Measurements from ENCODE around the gene DNAH17. TPM values are rescaled to one million over a fixed set of nuclear protein-coding genes. Genes with fewer than 3 reads are reported as not detected.
A peak's percentile ranks its signal among the peaks of the same experiment; 100 is the strongest.

The DNAH17 gene
- total RNA-seq, 1 donor from 2014 or later = not detected

DNA sequence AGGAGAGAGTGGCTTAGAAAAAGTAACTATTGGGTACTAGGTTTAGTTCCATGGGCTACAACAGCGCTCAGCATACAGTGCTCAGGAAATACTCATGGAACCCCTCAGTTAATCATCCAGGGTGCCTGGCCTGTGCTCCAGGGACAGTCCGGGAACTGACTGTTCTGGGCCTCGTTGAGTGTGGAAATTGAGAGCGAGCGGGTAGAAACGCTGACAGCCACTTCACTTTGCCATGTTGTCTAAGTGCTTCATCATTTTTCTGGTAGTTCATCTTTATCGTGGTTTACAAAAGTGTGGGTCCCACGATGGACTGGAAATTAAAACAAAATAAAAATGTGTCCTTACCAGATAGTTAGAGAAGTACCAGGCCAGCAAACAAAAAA, 31.6 kb upstream of the DNAH17 start:
- peaks cover 10% of the 10 kb centered on the region for H3F3A ChIP-seq (ENCODE audit: low read depth)
- H3K4me2 ChIP-seq = no peak overlapping the region
- peaks cover 4% of the 10 kb centered on the region for H3K27me3 ChIP-seq
- no peaks in the 10 kb centered on the region for H3K79me2 ChIP-seq (ENCODE audit: low read depth)
- TF ChIP-seq EZH2phosphoT487 (IDR thresholded peaks at IDR 0.05) (no peak), EZH2 (IDR thresholded peaks at IDR 0.05) (no peak)
- TF ChIP-seq, protein P1, sequence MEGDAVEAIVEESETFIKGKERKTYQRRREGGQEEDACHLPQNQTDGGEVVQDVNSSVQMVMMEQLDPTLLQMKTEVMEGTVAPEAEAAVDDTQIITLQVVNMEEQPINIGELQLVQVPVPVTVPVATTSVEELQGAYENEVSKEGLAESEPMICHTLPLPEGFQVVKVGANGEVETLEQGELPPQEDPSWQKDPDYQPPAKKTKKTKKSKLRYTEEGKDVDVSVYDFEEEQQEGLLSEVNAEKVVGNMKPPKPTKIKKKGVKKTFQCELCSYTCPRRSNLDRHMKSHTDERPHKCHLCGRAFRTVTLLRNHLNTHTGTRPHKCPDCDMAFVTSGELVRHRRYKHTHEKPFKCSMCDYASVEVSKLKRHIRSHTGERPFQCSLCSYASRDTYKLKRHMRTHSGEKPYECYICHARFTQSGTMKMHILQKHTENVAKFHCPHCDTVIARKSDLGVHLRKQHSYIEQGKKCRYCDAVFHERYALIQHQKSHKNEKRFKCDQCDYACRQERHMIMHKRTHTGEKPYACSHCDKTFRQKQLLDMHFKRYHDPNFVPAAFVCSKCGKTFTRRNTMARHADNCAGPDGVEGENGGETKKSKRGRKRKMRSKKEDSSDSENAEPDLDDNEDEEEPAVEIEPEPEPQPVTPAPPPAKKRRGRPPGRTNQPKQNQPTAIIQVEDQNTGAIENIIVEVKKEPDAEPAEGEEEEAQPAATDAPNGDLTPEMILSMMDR (IDR thresholded peaks at IDR 0.05) = no peak
- H3K9me3 Mint-ChIP-seq = peaks cover 2% of the 10 kb centered on the region
- H3K27me3 Mint-ChIP-seq (ENCODE audit: insufficient read depth, low read depth) = peaks cover 2% of the 10 kb centered on the region
- no peaks in the 10 kb centered on the region for H3K36me3 Mint-ChIP-seq
- H3K4me3 Mint-ChIP-seq = no peak overlapping the region
- peaks cover 11% of the 10 kb centered on the region for H3K4me1 ChIP-seq
- no peak overlapping the region for H2AFZ ChIP-seq (replicated peaks)
- H3K27ac Mint-ChIP-seq = no peak overlapping the region
- no peak overlapping the region for H3K9ac ChIP-seq
- H3K36me3 ChIP-seq = no peaks in the 10 kb centered on the region
- H3K9me3 ChIP-seq (ENCODE audit: low read depth) = no peaks in the 10 kb centered on the region
- no peaks in the 10 kb centered on the region for H4K20me1 ChIP-seq (ENCODE audit: low read depth)
- no peak for DNase-seq (ENCODE audit: low spot score)
- no peak overlapping the region for H3K4me3 ChIP-seq
- no peaks in the 10 kb centered on the region for H3K4me1 Mint-ChIP-seq
- H3K27ac ChIP-seq = no peak overlapping the region

DNA sequence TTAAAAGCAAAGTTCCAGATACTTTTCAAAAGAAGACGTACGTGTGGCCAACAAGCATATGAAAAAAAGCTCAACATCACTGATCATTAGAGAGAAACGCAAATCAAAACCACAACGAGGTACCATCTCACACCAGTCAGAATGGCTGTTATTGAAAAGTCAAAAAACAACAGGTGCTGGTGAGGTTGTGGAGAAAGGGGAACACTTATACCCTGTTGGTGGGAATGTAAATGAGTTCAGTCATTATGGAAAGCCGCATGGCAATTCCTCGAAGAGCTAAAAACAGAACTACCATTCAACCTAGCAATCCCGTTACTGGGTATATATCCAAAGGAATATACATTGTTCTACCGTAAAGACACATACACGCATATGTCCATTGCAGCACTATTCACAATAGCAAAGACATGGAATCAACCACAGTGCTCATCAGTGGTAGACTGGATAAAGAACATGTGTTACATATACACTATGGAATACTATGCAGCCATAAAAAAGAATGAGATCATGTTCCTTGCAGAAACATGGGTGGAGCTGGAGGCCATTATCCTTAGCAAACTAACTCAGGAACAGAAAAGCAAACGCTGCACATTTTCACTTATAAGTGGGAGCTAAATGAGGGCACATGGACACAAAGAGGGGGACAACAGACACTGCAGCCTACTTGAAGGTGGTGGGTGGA, 31.1 kb upstream of the DNAH17 start:
- Histone ChIP-seq H3K9ac (no peak overlapping the region), H3K27ac (no peak overlapping the region)
- no peak overlapping the region for H3K4me3 Mint-ChIP-seq

DNA sequence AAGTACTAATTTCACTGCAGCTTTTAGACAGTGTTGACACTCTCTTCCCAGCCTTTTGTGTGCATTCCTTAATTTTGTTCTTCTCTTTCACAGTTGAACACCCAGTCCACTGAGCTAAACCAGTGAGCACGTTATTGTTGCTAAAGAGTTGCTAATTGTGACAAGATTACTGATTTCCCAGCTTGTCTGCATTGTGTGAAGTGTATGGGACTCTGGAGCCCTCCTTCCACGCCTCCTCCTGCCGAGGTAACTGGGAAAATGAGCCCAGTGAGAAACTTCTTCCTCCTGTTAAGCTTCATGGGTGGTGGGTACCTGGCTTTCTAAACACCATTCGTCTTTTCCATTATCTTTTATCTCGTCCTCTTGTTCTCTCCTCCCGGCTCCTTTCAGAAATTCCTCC, 29.8 kb upstream of the DNAH17 start:
- no peaks in the 10 kb centered on the region for H3K27me3 Mint-ChIP-seq (ENCODE audit: insufficient read depth, low read depth)
- no peaks in the 10 kb centered on the region for H3K9me3 Mint-ChIP-seq
- no peaks in the 10 kb centered on the region for H3K4me1 Mint-ChIP-seq
- H3K9ac ChIP-seq = no peak overlapping the region
- peaks cover 10% of the 10 kb centered on the region for H3F3A ChIP-seq (ENCODE audit: low read depth)
- H3K4me1 ChIP-seq = peaks cover 11% of the 10 kb centered on the region
- no peaks in the 10 kb centered on the region for H3K36me3 Mint-ChIP-seq
- H3K27me3 ChIP-seq = peaks cover 2% of the 10 kb centered on the region
- H3K4me3 Mint-ChIP-seq = no peak overlapping the region
- peak; percentile 51 for DNase-seq (ENCODE audit: low spot score)
- H4K20me1 ChIP-seq (ENCODE audit: low read depth) = no peaks in the 10 kb centered on the region
- H3K27ac Mint-ChIP-seq = no peak overlapping the region
- peak overlapping the region; percentile 44 for H2AFZ ChIP-seq (replicated peaks)
- TF ChIP-seq EZH2phosphoT487 (IDR thresholded peaks at IDR 0.05) (no peak), EZH2 (IDR thresholded peaks at IDR 0.05) (no peak)
- no peaks in the 10 kb centered on the region for H3K79me2 ChIP-seq (ENCODE audit: low read depth)
- H3K4me2 ChIP-seq = peak overlapping the region; percentile 44
- peak overlapping the region; percentile 34 for H3K27ac ChIP-seq
- no peaks in the 10 kb centered on the region for H3K9me3 ChIP-seq (ENCODE audit: low read depth)
- no peaks in the 10 kb centered on the region for H3K36me3 ChIP-seq
- H3K4me3 ChIP-seq = no peak overlapping the region

More for the DNA sequence above, 31.1 kb upstream of the DNAH17 start:
- no peaks in the 10 kb centered on the region for H3K9me3 ChIP-seq (ENCODE audit: low read depth)
- H3K4me1 Mint-ChIP-seq = no peaks in the 10 kb centered on the region
- H3F3A ChIP-seq (ENCODE audit: low read depth) = peaks cover 10% of the 10 kb centered on the region
- peaks cover 4% of the 10 kb centered on the region for H3K27me3 ChIP-seq
- H3K79me2 ChIP-seq (ENCODE audit: low read depth) = no peaks in the 10 kb centered on the region
- no peaks in the 10 kb centered on the region for H4K20me1 ChIP-seq (ENCODE audit: low read depth)
- no peak for TF ChIP-seq EZH2phosphoT487 (IDR thresholded peaks at IDR 0.05)
- H3K27me3 Mint-ChIP-seq (ENCODE audit: insufficient read depth, low read depth) = no peaks in the 10 kb centered on the region
- no peaks in the 10 kb centered on the region for H3K36me3 ChIP-seq
- no peaks in the 10 kb centered on the region for H3K36me3 Mint-ChIP-seq
- no peak for DNase-seq (ENCODE audit: low spot score)
- H3K27ac Mint-ChIP-seq = no peak overlapping the region
- H3K4me1 ChIP-seq = peaks cover 11% of the 10 kb centered on the region
- no peak overlapping the region for H3K4me3 ChIP-seq
- H3K9me3 Mint-ChIP-seq = no peaks in the 10 kb centered on the region
- H3K4me2 ChIP-seq = no peak overlapping the region
- H2AFZ ChIP-seq (replicated peaks) = no peak overlapping the region

DNA sequence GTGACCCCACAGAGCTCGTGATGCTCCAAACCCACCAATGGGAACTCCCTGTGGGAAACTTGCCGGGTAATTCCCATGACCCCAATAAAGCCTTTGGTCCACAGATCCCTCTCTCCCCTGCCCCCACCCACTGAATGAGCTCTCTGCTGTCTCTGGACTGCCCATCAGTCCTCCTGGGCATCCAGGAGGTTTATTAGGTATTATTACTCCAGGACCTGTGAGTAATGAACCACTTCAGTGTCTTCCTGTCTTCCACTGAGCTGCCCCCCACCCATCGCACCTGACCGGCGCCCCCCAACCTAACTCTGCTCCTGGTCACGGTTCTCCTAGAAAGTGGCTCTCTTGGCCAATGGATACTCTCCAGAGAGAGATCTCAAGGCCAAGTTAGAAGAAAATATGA, 28.7 kb upstream of the DNAH17 start:
- Histone ChIP-seq H4K20me1 (ENCODE audit: low read depth) (no peaks in the 10 kb centered on the region), H3K27me3 (no peaks in the 10 kb centered on the region)

More for the DNA sequence above, 28.7 kb upstream of the DNAH17 start:
- no peak overlapping the region for H3K27ac ChIP-seq
- Mint-ChIP-seq H3K27me3 (ENCODE audit: insufficient read depth, low read depth) (no peaks in the 10 kb centered on the region), H3K27ac (no peak overlapping the region), H3K36me3 (no peaks in the 10 kb centered on the region), H3K9me3 (no peaks in the 10 kb centered on the region), H3K4me3 (no peak overlapping the region), H3K4me1 (no peaks in the 10 kb centered on the region)
- H3K4me3 ChIP-seq = no peak overlapping the region
- no peak overlapping the region for H3K9ac ChIP-seq
- TF ChIP-seq EZH2 (IDR thresholded peaks at IDR 0.05) = no peak
- no peak overlapping the region for H3K4me2 ChIP-seq
- H2AFZ ChIP-seq (replicated peaks) = no peak overlapping the region
- DNase-seq (ENCODE audit: low spot score) = no peak
- H3K4me1 ChIP-seq = peaks cover 11% of the 10 kb centered on the region
- peaks cover 10% of the 10 kb centered on the region for H3F3A ChIP-seq (ENCODE audit: low read depth)
- H3K79me2 ChIP-seq (ENCODE audit: low read depth) = no peaks in the 10 kb centered on the region
- H3K9me3 ChIP-seq (ENCODE audit: low read depth) = no peaks in the 10 kb centered on the region
- no peaks in the 10 kb centered on the region for H3K36me3 ChIP-seq
